A549 (cell line): ENCODE results near the gene PID1. TPM values are rescaled to one million over a fixed set of nuclear protein-coding genes. Genes with fewer than 3 reads are reported as not detected.

Experiments used
- ATAC-seq, 2 experiments: fragments of 200-7000 bp in 1 of 2; fragments of >200 bp in 1 of 2; cut with Nextera tagmentation in 1 of 2; cut with Tn5 transposase in 1 of 2; 3 replicates each; pipeline versions ENCODE4 v1.8.0 to v1.9.1; 2018 to 2020; ENCODE audit warnings: mild to moderate bottlenecking in 1 of 2, moderate library complexity in 1 of 2
- CTCF ChIA-PET: fragments of 300-600 bp; sonication (Branson Sonifier 250); formaldehyde crosslinking; extraction: SDS; loops from one replicate; lab custom pipeline; 2021; ENCODE audit warnings: antibody characterized with exemption, inconsistent platforms; lab: Yijun Ruan, JAX
- POLR2A ChIA-PET: fragments of 350-600 bp; formaldehyde crosslinking; extraction: SDS; loops from one replicate; lab custom pipeline; 2021; ENCODE audit warnings: antibody characterized with exemption, inconsistent platforms; lab: Yijun Ruan, JAX
- DNase-seq, 2 experiments: peaks; one replicate each; pipeline versions ENCODE4 v3.0.0 to v3.0.0-alpha.2; 2011 to 2016; ENCODE audit warnings: low read depth in 1 of 2, low spot score in 1 of 2
- FAIRE-seq: peaks from 2 replicates; lab custom pipeline; 2011; peaks lifted over from hg19 to GRCh38; lab: Jason Lieb, UNC
- H3K27ac ChIP-seq, 2 experiments: fragments of >200 bp; sonication (Bioruptor Twin); formaldehyde crosslinking; 3 replicates each; pipeline ENCODE4 v1.5.1; 2016 to 2017
- H3K4me1 ChIP-seq: fragments of >200 bp; sonication (Bioruptor Twin); formaldehyde crosslinking; 3 replicates; pipeline ENCODE4 v1.6.1; 2016
- H3K4me2 ChIP-seq: fragments of >200 bp; sonication (Bioruptor Twin); formaldehyde crosslinking; 3 replicates; pipeline ENCODE4 v1.6.1; 2016
- H3K4me3 ChIP-seq: fragments of >200 bp; sonication (Bioruptor Twin); formaldehyde crosslinking; 3 replicates; pipeline ENCODE4 v1.5.1; 2016
- H3K9me3 ChIP-seq: fragments of >200 bp; sonication (Bioruptor Twin); formaldehyde crosslinking; 3 replicates; pipeline ENCODE4 v1.6.1; 2016
- CBX8 ChIP-seq: fragments of 200-600 bp; sonication (generic); IDR thresholded peaks from 2 replicates; pipeline ENCODE4 v1.6.1; 2016
- CEBPB ChIP-seq, 2 experiments: fragments of >200 bp in 1 of 2; sonication (Bioruptor Twin) in 1 of 2; formaldehyde crosslinking in 1 of 2; IDR thresholded peaks; 2 replicates each; pipeline ENCODE4 v1.6.1; 2012 to 2016
- CHD2 ChIP-seq: fragments of 150-350 bp; IDR thresholded peaks from 2 replicates; pipeline ENCODE4 v1.6.1; 2014; ENCODE audit warnings: low read length; ENCODE audit not compliant: partially characterized antibody
- CHD4 ChIP-seq: fragments of 200-600 bp; sonication (generic); IDR thresholded peaks from 2 replicates; pipeline ENCODE4 v1.6.1; 2016; ENCODE audit warnings: antibody characterized with exemption, mild to moderate bottlenecking, borderline replicate concordance
- EHF ChIP-seq: fragments of 250-450 bp; sonication (Bioruptor Pico); IDR thresholded peaks from 2 replicates; pipeline ENCODE4 v1.5.0; 2020; ENCODE audit warnings: mild to moderate bottlenecking
- EHMT2 ChIP-seq: fragments of 200-600 bp; sonication (generic); IDR thresholded peaks from 2 replicates; pipeline ENCODE4 v1.6.1; 2016; ENCODE audit warnings: antibody characterized with exemption, low read depth, mild to moderate bottlenecking, moderate library complexity
- ESRRA ChIP-seq: fragments of 150-350 bp; IDR thresholded peaks from 2 replicates; pipeline ENCODE4 v1.6.1; 2014; ENCODE audit warnings: mild to moderate bottlenecking, low read length, borderline replicate concordance
- FOSB ChIP-seq: fragments of 250-450 bp; sonication (Bioruptor Pico); IDR thresholded peaks from 2 replicates; pipeline ENCODE4 v1.5.0; 2020; ENCODE audit warnings: mild to moderate bottlenecking, moderate library complexity
- GATA3 ChIP-seq: IDR thresholded peaks from 2 replicates; pipeline ENCODE4 v1.6.1; 2012; ENCODE audit warnings: borderline replicate concordance
- JUNB ChIP-seq: fragments of >200 bp; sonication (Bioruptor Twin); formaldehyde crosslinking; IDR thresholded peaks from 2 replicates; pipeline ENCODE4 v1.6.1; 2016
- KDM1A ChIP-seq: fragments of 200-600 bp; sonication (generic); IDR thresholded peaks from 2 replicates; pipeline ENCODE4 v1.6.1; 2016; ENCODE audit warnings: low read depth, mild to moderate bottlenecking
- MAFK ChIP-seq: fragments of 450-650 bp; IDR thresholded peaks from 2 replicates; pipeline ENCODE4 v1.6.1; 2014; ENCODE audit not compliant: partially characterized antibody
- MAZ ChIP-seq: fragments of 150-350 bp; IDR thresholded peaks from 2 replicates; pipeline ENCODE4 v1.6.1; 2014; ENCODE audit warnings: antibody characterized with exemption, low read depth, low read length, borderline replicate concordance
- NFE2L2 ChIP-seq: fragments of 150-350 bp; conservative IDR thresholded peaks from 2 replicates; pipeline ENCODE4 v1.6.1; 2014; ENCODE audit warnings: low read length
- NPAS2 ChIP-seq: fragments of 250-450 bp; sonication (Bioruptor Pico); IDR thresholded peaks from 2 replicates; pipeline ENCODE4 v1.8.0; 2022; ENCODE audit warnings: mild to moderate bottlenecking, moderate library complexity, borderline replicate concordance
- NR3C1 ChIP-seq: fragments of >200 bp; sonication (Bioruptor Twin); formaldehyde crosslinking; IDR thresholded peaks from 3 replicates; pipeline ENCODE4 v1.6.1; 2017
- POLR2A ChIP-seq: IDR thresholded peaks from 2 replicates; pipeline ENCODE4 v1.6.1; 2012; ENCODE audit warnings: mild to moderate bottlenecking, low read length
- POLR2AphosphoS2 ChIP-seq: conservative IDR thresholded peaks from 2 replicates; pipeline ENCODE4 v1.6.1; 2012; ENCODE audit warnings: low read length, improper control_type of control experiment, inconsistent platforms
- RAD21 ChIP-seq, 2 experiments: fragments of >200 bp in 1 of 2; sonication (Bioruptor Twin) in 1 of 2; formaldehyde crosslinking in 1 of 2; IDR thresholded peaks in 1 of 2; conservative IDR thresholded peaks in 1 of 2; 2 replicates in 1 of 2; 3 replicates in 1 of 2; pipeline ENCODE4 v1.6.1; 2012 to 2018; ENCODE audit warnings: inconsistent platforms in 1 of 2
- RCOR1 ChIP-seq: fragments of 150-350 bp; IDR thresholded peaks from 2 replicates; pipeline ENCODE4 v1.6.1; 2014; ENCODE audit warnings: antibody characterized with exemption, low read length, low read depth
- RFX5 ChIP-seq: fragments of 450-650 bp; IDR thresholded peaks from 2 replicates; pipeline ENCODE4 v1.7.1; 2014; ENCODE audit warnings: antibody characterized with exemption, mild to moderate bottlenecking, moderate library complexity
- RNF2 ChIP-seq: fragments of 200-600 bp; sonication (generic); IDR thresholded peaks from 2 replicates; pipeline ENCODE4 v1.6.1; 2016; ENCODE audit warnings: low read depth, mild to moderate bottlenecking, antibody characterized with exemption, moderate library complexity, borderline replicate concordance
- TP53 ChIP-seq: fragments of 250-450 bp; sonication (Bioruptor Pico); IDR thresholded peaks from 2 replicates; pipeline ENCODE4 v1.5.0; 2021; ENCODE audit warnings: mild to moderate bottlenecking, moderate library complexity
- ZSCAN20 ChIP-seq: fragments of 250-450 bp; sonication (Bioruptor Pico); IDR thresholded peaks from 2 replicates; pipeline ENCODE4 v1.8.0; 2022; ENCODE audit warnings: mild to moderate bottlenecking, moderate library complexity
- WGBS: methylation state at CpG from one replicate; pipeline ENCODE4 v1.1.6; 2017; ENCODE audit errors: missing lambda C conversion rate; 5-methylcytosine and 5-hydroxymethylcytosine counted together
- polyA plus RNA-seq, 4 experiments: library from polyadenylated mRNA; depleted of rRNA in 3 of 4; stranded (reverse); fragments of >200 nt; fragmentation: RNase III in 1 of 4; extraction: RNeasy Plus Mini Kit Qiagen cat#74134 plus additional on column Dnase treatment in 1 of 4; gene quantifications; 2 replicates in 3 of 4; 3 replicates in 1 of 4; pipeline ENCODE4 v1.2.3, GENCODE V29; 2011 to 2017
- TF ChIP-seq, protein P1 (sequence below): fragments of 250-450 bp; sonication (Bioruptor Pico); IDR thresholded peaks from 2 replicates; pipeline ENCODE4 v1.5.0; 2021; ENCODE audit warnings: mild to moderate bottlenecking, moderate library complexity, borderline replicate concordance
- TF ChIP-seq, protein P2 (sequence below): fragments of >200 bp; sonication (Bioruptor Twin); formaldehyde crosslinking; IDR thresholded peaks from 3 replicates; pipeline ENCODE4 v1.6.1; 2016
- TF ChIP-seq, protein P3 (sequence below): fragments of 200-600 bp; sonication (generic); IDR thresholded peaks from 2 replicates; pipeline ENCODE4 v1.6.1; 2016; ENCODE audit warnings: antibody characterized with exemption, mild to moderate bottlenecking, moderate library complexity
- TF ChIP-seq, protein P4 (sequence below): IDR thresholded peaks from 2 replicates; pipeline ENCODE4 v1.6.1; 2012; ENCODE audit warnings: low read depth, borderline replicate concordance

The PID1 gene
- polyA plus RNA-seq, 2 of the 4 experiments (the other 2 are of a cell fraction): 0.75 to 2.7 TPM

DNA sequence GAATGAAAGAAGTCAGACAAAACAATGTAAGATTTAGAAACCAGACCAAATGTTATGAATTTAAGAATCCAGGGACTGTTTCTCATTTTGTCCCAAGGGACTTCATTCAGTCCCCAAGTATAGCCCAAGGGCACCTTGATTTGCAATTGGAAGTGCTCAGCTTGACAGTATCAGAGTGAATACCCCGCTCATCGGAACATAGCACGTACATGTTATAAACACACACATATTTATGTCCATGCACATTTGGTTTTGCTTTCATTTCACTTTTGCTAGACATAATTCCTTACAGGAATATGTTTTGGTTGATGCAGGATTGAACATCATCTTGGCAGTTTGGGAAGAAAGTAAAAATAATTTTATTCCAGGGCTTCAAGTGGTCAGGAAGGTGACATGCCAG, 100.2 kb downstream of the PID1 start:
- 76% methylated on average over 3 of the region's 3 CpGs for WGBS
- DNase-seq (no peak), ATAC-seq (no peak), FAIRE-seq (no peak)
- Histone ChIP-seq H3K4me2 (no peak overlapping the region), H3K4me3 (no peak overlapping the region), H3K27ac (no peak overlapping the region), H3K4me1 (no peaks in the 10 kb centered on the region), H3K9me3 (0 out of 3 replicates have a peak, but pooled peaks cover 5% of the 10 kb centered on the region)
- TF ChIP-seq, protein P1, sequence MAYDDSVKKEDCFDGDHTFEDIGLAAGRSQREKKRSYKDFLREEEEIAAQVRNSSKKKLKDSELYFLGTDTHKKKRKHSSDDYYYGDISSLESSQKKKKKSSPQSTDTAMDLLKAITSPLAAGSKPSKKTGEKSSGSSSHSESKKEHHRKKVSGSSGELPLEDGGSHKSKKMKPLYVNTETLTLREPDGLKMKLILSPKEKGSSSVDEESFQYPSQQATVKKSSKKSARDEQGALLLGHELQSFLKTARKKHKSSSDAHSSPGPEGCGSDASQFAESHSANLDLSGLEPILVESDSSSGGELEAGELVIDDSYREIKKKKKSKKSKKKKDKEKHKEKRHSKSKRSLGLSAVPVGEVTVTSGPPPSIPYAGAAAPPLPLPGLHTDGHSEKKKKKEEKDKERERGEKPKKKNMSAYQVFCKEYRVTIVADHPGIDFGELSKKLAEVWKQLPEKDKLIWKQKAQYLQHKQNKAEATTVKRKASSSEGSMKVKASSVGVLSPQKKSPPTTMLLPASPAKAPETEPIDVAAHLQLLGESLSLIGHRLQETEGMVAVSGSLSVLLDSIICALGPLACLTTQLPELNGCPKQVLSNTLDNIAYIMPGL (CRISPR knock-in tag): no peak
- TF ChIP-seq TP53 (CRISPR knock-in tag) (no peak), JUNB (no peak), RCOR1 (no peak), RNF2 (no peak), EHMT2 (no peak), NR3C1 (no peak), NFE2L2 (no peak), POLR2AphosphoS2 (no peak), MAFK (no peak), CBX8 (no peak), GATA3 (no peak), CHD4 (no peak)
- TF ChIP-seq, protein P2, sequence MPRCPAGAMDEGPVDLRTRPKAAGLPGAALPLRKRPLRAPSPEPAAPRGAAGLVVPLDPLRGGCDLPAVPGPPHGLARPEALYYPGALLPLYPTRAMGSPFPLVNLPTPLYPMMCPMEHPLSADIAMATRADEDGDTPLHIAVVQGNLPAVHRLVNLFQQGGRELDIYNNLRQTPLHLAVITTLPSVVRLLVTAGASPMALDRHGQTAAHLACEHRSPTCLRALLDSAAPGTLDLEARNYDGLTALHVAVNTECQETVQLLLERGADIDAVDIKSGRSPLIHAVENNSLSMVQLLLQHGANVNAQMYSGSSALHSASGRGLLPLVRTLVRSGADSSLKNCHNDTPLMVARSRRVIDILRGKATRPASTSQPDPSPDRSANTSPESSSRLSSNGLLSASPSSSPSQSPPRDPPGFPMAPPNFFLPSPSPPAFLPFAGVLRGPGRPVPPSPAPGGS: no peak
- ChIA-PET CTCF (no interaction called here), POLR2A (no interaction called here)

DNA sequence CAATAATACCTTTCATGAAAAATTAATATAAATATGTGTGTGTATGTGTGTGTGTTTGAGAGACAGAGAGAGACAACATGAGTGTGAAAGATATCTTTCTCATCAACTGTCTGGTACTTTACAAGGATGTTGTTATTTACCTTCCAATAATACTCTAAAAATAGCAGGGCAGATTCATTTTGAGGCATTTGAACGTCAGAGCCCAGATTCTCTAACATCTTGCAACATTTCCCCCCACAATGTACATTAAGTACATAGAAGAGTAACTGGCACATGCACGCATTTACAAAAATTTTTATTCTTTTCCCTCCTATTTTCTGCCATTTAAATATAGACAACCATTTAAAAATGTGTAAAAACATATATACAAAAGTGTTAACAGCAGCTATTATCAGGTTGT, 100.9 kb downstream of the PID1 start:
- H3K9me3 ChIP-seq: 0 out of 3 replicates have a peak, but pooled peaks cover 5% of the 10 kb centered on the region

More for the DNA sequence above, 100.9 kb downstream of the PID1 start:
- 8% methylated on average over 2 of the region's 2 CpGs for WGBS
- ChIA-PET POLR2A (no interaction called here), CTCF (no interaction called here)
- Histone ChIP-seq H3K4me3 (no peak overlapping the region), H3K4me2 (no peak overlapping the region), H3K27ac (no peak overlapping the region), H3K4me1 (no peaks in the 10 kb centered on the region)
- no peak for DNase-seq
- no peak for ATAC-seq
- TF ChIP-seq, protein P3, sequence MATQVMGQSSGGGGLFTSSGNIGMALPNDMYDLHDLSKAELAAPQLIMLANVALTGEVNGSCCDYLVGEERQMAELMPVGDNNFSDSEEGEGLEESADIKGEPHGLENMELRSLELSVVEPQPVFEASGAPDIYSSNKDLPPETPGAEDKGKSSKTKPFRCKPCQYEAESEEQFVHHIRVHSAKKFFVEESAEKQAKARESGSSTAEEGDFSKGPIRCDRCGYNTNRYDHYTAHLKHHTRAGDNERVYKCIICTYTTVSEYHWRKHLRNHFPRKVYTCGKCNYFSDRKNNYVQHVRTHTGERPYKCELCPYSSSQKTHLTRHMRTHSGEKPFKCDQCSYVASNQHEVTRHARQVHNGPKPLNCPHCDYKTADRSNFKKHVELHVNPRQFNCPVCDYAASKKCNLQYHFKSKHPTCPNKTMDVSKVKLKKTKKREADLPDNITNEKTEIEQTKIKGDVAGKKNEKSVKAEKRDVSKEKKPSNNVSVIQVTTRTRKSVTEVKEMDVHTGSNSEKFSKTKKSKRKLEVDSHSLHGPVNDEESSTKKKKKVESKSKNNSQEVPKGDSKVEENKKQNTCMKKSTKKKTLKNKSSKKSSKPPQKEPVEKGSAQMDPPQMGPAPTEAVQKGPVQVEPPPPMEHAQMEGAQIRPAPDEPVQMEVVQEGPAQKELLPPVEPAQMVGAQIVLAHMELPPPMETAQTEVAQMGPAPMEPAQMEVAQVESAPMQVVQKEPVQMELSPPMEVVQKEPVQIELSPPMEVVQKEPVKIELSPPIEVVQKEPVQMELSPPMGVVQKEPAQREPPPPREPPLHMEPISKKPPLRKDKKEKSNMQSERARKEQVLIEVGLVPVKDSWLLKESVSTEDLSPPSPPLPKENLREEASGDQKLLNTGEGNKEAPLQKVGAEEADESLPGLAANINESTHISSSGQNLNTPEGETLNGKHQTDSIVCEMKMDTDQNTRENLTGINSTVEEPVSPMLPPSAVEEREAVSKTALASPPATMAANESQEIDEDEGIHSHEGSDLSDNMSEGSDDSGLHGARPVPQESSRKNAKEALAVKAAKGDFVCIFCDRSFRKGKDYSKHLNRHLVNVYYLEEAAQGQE: no peak
- TF ChIP-seq MAZ: no peak
- no peak for TF ChIP-seq EHF
- no peak for TF ChIP-seq ZSCAN20 (CRISPR knock-in tag)
- TF ChIP-seq CEBPB (IDR thresholded peaks at IDR 0.05): no peak
- no peak for TF ChIP-seq RAD21 (conservative IDR thresholded peaks at IDR 0.05 in 1 of 2, IDR thresholded peaks at IDR 0.05 in 1 of 2)
- no peak for TF ChIP-seq GATA3
- TF ChIP-seq FOSB: no peak
- TF ChIP-seq KDM1A: no peak
- TF ChIP-seq, protein P4, sequence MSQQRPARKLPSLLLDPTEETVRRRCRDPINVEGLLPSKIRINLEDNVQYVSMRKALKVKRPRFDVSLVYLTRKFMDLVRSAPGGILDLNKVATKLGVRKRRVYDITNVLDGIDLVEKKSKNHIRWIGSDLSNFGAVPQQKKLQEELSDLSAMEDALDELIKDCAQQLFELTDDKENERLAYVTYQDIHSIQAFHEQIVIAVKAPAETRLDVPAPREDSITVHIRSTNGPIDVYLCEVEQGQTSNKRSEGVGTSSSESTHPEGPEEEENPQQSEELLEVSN: no peak
- TF ChIP-seq NFE2L2: no peak
- TF ChIP-seq NPAS2 (CRISPR knock-in tag): no peak
- TF ChIP-seq ESRRA: no peak
- TF ChIP-seq RFX5: no peak
- no peak for TF ChIP-seq POLR2A
- TF ChIP-seq CHD2: no peak
- TF ChIP-seq, protein P2: no peak
- no peak for FAIRE-seq
